ENCODE results near the gene NATD1.

NATD1 gene

GRCh38 chr17:21191698-21192097, 61.5 kb downstream of the NATD1 start:
- no peak for DNase-seq (ENCODE audit: low read depth)

- DNase-seq (ENCODE audit: low read depth): no peak
Measured at GRCh38 chr17:21190078-21190477, 63.1 kb downstream of the NATD1 start.

- DNase-seq (ENCODE audit: low read depth): no peak
Measured at GRCh38 chr17:21189361-21189760, 63.8 kb downstream of the NATD1 start.
